Neural cell (in vitro differentiated cells): ENCODE measurements around the gene DAPK2. TPM values are rescaled to one million over a fixed set of nuclear protein-coding genes. Genes with fewer than 3 reads are reported as not detected.

Source experiments
- H2AFZ ChIP-seq: fragments of 200-600, 300-800 bp; sonication (generic), shearing (Covaris generic); 2 replicates; pipeline ENCODE4 v1.6.0; 2014; ENCODE audit warnings: low read depth, mild to moderate bottlenecking, antibody characterized with exemption, low read length, moderate library complexity
- H3F3A ChIP-seq: fragments of 200-600 bp; shearing (Covaris generic); 2 replicates; pipeline ENCODE4 v1.6.1; 2016; ENCODE audit warnings: mild to moderate bottlenecking, moderate library complexity, mixed read lengths, antibody characterized with exemption, low read length; ENCODE audit not compliant: insufficient read depth, poor library complexity, severe bottlenecking
- H3K27ac ChIP-seq: fragments of 200-600, 300-800 bp; sonication (generic), shearing (Covaris generic); 2 replicates; pipeline ENCODE4 v1.5.1; 2014; ENCODE audit warnings: mild to moderate bottlenecking, low read length, moderate library complexity
- H3K27me3 ChIP-seq: fragments of 300-800, 200-600 bp; sonication (generic), shearing (Covaris generic); 2 replicates; pipeline ENCODE4 v1.6.0; 2014; ENCODE audit warnings: mild to moderate bottlenecking, low read depth, low read length, moderate library complexity; ENCODE audit not compliant: insufficient read depth
- H3K36me3 ChIP-seq: fragments of 300-800, 200-600 bp; sonication (generic), shearing (Covaris generic); 2 replicates; pipeline ENCODE4 v1.5.1; 2014; ENCODE audit warnings: mild to moderate bottlenecking, antibody characterized with exemption, low read length, moderate library complexity; ENCODE audit not compliant: insufficient read depth
- H3K4me2 ChIP-seq: fragments of 300-800, 200-600 bp; sonication (generic), shearing (Covaris generic); 2 replicates; pipeline ENCODE4 v1.6.0; 2014; ENCODE audit warnings: mild to moderate bottlenecking, low read length
- H3K4me3 ChIP-seq: fragments of 300-800, 200-600 bp; sonication (generic), shearing (Covaris generic); 2 replicates; pipeline ENCODE4 v1.5.1; 2014; ENCODE audit warnings: mild to moderate bottlenecking, low read length, moderate library complexity
- H3K79me2 ChIP-seq: fragments of 200-600 bp; shearing (Covaris generic); replicated peaks from 2 replicates; pipeline ENCODE4 v1.6.0; 2014; ENCODE audit warnings: mild to moderate bottlenecking, low read length, moderate library complexity; ENCODE audit not compliant: insufficient read depth
- H3K9ac ChIP-seq: fragments of 300-800, 200-600 bp; sonication (generic), shearing (Covaris generic); 2 replicates; pipeline ENCODE4 v1.6.1; 2016; ENCODE audit warnings: mild to moderate bottlenecking, low read length, mixed read lengths
- H3K9me2 ChIP-seq: fragments of 200-600 bp; shearing (Covaris generic); 2 replicates; pipeline ENCODE4 v1.6.1; 2016; ENCODE audit warnings: mild to moderate bottlenecking, low read length, mixed read lengths; ENCODE audit not compliant: insufficient read depth
- H3K9me3 ChIP-seq: fragments of 200-600, 300-800 bp; sonication (generic), shearing (Covaris generic); 2 replicates; pipeline ENCODE4 v1.6.1; 2016; ENCODE audit warnings: mild to moderate bottlenecking, mixed run types, low read length, moderate library complexity, mixed read lengths
- H4K20me1 ChIP-seq: fragments of 200-600 bp; shearing (Covaris generic); 2 replicates; pipeline ENCODE4 v1.6.1; 2016; ENCODE audit warnings: mild to moderate bottlenecking, mixed run types; ENCODE audit not compliant: insufficient read depth
- EP300 ChIP-seq: fragments of 450-650 bp; conservative IDR thresholded peaks from 2 replicates; pipeline ENCODE4 v1.6.1; 2014; ENCODE audit warnings: antibody characterized with exemption, mild to moderate bottlenecking, moderate library complexity; ENCODE audit not compliant: poor library complexity, severe bottlenecking
- EZH2 ChIP-seq: fragments of 200-600, 300-800 bp; shearing (Covaris generic), sonication (generic); IDR thresholded peaks from 2 replicates; pipeline ENCODE4 v1.6.1; 2014; ENCODE audit warnings: antibody characterized with exemption, low read length, borderline replicate concordance, mild to moderate bottlenecking; ENCODE audit not compliant: insufficient read depth, poor library complexity, severe bottlenecking
- MXI1 ChIP-seq: fragments of 450-650 bp; conservative IDR thresholded peaks from 2 replicates; pipeline ENCODE4 v1.6.1; 2014; ENCODE audit warnings: antibody characterized with exemption, mild to moderate bottlenecking; ENCODE audit not compliant: poor library complexity, severe bottlenecking
- POLR2AphosphoS5 ChIP-seq: IDR thresholded peaks from 2 replicates; pipeline ENCODE4 v1.6.1; 2012
- RAD21 ChIP-seq: fragments of 450-650 bp; conservative IDR thresholded peaks from 2 replicates; pipeline ENCODE4 v1.6.1; 2014; ENCODE audit warnings: antibody characterized with exemption, mild to moderate bottlenecking, moderate library complexity
- SMC3 ChIP-seq: fragments of 450-650 bp; conservative IDR thresholded peaks from 2 replicates; pipeline ENCODE4 v1.6.1; 2014; ENCODE audit warnings: antibody characterized with exemption, mild to moderate bottlenecking, moderate library complexity; ENCODE audit not compliant: poor library complexity
- TAF1 ChIP-seq: IDR thresholded peaks from 2 replicates; pipeline ENCODE4 v1.6.1; 2012; ENCODE audit warnings: low read depth
- polyA plus RNA-seq: library from polyadenylated mRNA; depleted of rRNA; stranded (reverse); fragments of >200 nt; gene quantifications from 2 replicates; pipeline ENCODE4 v1.2.3, GENCODE V29; 2014
- TF ChIP-seq, protein P1 (sequence below): fragments of 450-650 bp; IDR thresholded peaks from 2 replicates; pipeline ENCODE4 v1.5.1; 2014; ENCODE audit warnings: antibody characterized with exemption, mild to moderate bottlenecking, moderate library complexity; ENCODE audit not compliant: poor library complexity, severe bottlenecking
- TF ChIP-seq, protein P2 (sequence below): IDR thresholded peaks from 2 replicates; pipeline ENCODE4 v1.6.1; 2012; ENCODE audit warnings: borderline replicate concordance

DAPK2 gene
- polyA plus RNA-seq, 1 donor from 2014 or later: 0.78 TPM

DNA sequence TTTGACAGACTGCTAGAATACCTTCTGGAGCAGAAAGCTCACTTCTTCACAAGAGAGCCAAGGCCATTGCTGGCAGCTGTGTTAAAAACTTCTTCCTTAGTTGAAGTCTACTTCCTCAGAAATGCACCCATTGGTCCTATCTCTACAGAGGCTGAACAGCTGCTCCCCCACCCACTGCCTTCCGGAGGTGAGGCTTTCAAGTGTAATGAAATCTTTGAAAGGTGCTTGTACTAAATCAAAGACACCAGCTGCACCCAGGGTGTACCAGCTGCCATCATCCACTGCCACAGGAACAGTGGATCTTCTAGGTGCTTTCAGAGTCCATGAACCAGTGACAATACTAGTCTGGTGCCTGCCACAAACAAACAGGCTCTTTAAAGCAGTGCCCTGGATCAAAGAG is 186.1 kb downstream of the DAPK2 start:
- Histone ChIP-seq H3K36me3 (no peaks in the 10 kb centered on the region), H3K9ac (no peak overlapping the region), H3K9me2 (no peaks in the 10 kb centered on the region), H2AFZ (no peak overlapping the region), H3K79me2 (no peaks in the 10 kb centered on the region), H3K27me3 (no peaks in the 10 kb centered on the region), H3K4me2 (no peak overlapping the region), H3K9me3 (no peaks in the 10 kb centered on the region), H3K4me3 (no peak overlapping the region), H4K20me1 (no peaks in the 10 kb centered on the region), H3K27ac (no peak overlapping the region), H3F3A (no peaks in the 10 kb centered on the region)
- no peak for TF ChIP-seq POLR2AphosphoS5
- TF ChIP-seq TAF1: no peak
- TF ChIP-seq EZH2: no peak
- TF ChIP-seq, protein P1, sequence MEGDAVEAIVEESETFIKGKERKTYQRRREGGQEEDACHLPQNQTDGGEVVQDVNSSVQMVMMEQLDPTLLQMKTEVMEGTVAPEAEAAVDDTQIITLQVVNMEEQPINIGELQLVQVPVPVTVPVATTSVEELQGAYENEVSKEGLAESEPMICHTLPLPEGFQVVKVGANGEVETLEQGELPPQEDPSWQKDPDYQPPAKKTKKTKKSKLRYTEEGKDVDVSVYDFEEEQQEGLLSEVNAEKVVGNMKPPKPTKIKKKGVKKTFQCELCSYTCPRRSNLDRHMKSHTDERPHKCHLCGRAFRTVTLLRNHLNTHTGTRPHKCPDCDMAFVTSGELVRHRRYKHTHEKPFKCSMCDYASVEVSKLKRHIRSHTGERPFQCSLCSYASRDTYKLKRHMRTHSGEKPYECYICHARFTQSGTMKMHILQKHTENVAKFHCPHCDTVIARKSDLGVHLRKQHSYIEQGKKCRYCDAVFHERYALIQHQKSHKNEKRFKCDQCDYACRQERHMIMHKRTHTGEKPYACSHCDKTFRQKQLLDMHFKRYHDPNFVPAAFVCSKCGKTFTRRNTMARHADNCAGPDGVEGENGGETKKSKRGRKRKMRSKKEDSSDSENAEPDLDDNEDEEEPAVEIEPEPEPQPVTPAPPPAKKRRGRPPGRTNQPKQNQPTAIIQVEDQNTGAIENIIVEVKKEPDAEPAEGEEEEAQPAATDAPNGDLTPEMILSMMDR: no peak
- no peak for TF ChIP-seq EP300
- no peak for TF ChIP-seq SMC3
- TF ChIP-seq, protein P2, sequence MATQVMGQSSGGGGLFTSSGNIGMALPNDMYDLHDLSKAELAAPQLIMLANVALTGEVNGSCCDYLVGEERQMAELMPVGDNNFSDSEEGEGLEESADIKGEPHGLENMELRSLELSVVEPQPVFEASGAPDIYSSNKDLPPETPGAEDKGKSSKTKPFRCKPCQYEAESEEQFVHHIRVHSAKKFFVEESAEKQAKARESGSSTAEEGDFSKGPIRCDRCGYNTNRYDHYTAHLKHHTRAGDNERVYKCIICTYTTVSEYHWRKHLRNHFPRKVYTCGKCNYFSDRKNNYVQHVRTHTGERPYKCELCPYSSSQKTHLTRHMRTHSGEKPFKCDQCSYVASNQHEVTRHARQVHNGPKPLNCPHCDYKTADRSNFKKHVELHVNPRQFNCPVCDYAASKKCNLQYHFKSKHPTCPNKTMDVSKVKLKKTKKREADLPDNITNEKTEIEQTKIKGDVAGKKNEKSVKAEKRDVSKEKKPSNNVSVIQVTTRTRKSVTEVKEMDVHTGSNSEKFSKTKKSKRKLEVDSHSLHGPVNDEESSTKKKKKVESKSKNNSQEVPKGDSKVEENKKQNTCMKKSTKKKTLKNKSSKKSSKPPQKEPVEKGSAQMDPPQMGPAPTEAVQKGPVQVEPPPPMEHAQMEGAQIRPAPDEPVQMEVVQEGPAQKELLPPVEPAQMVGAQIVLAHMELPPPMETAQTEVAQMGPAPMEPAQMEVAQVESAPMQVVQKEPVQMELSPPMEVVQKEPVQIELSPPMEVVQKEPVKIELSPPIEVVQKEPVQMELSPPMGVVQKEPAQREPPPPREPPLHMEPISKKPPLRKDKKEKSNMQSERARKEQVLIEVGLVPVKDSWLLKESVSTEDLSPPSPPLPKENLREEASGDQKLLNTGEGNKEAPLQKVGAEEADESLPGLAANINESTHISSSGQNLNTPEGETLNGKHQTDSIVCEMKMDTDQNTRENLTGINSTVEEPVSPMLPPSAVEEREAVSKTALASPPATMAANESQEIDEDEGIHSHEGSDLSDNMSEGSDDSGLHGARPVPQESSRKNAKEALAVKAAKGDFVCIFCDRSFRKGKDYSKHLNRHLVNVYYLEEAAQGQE: no peak
- no peak for TF ChIP-seq RAD21
- no peak for TF ChIP-seq MXI1

DNA sequence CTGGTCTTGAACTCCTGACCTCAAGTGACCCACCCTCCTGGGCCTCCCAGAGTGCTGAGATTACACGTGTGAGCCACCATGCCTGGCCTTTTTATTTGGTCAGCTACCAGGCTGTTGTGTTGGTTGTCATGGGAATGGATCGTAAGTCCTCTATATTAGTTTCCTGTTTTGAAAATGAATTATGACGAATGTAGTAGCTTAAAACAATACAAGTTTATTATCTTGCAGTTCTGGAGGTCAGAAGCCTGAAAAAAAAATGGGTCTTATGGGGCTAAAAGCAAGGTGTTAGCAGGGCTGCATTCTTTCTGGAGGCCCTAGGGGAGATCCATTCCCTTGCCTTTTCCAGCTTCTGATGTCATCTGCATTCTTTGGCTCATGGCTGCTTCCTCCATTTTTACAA is 187.4 kb downstream of the DAPK2 start:
- no peaks in the 10 kb centered on the region for H3K79me2 ChIP-seq
- H3K36me3 ChIP-seq: no peaks in the 10 kb centered on the region
- no peaks in the 10 kb centered on the region for H3F3A ChIP-seq
- H4K20me1 ChIP-seq: no peaks in the 10 kb centered on the region
- no peaks in the 10 kb centered on the region for H3K27me3 ChIP-seq
- no peak overlapping the region for H3K27ac ChIP-seq
- no peaks in the 10 kb centered on the region for H3K9me3 ChIP-seq
- no peak overlapping the region for H2AFZ ChIP-seq
- TF ChIP-seq TAF1 (no peak), SMC3 (no peak), RAD21 (no peak)
- no peak overlapping the region for H3K4me3 ChIP-seq
- H3K9me2 ChIP-seq: no peaks in the 10 kb centered on the region
- H3K4me2 ChIP-seq: no peak overlapping the region
- H3K9ac ChIP-seq: no peak overlapping the region

DNA sequence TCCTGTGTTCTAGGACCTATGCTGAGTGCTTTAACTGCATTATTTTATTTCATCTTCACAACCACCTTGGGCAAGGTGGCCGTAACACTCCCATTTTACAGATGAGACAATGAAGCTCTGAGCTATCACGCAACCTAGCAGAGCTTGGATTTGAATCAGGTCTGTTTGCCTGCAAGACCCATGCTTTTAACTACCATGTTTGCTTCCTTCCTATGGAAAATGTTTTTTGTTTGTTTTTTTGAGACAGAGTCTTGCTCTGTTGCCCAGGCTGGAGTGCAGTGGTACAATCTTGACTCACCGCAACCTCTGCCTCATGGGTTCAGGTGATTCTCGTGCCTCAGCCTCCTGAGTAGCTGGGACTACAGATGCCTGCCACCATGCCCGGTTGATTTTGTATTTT is 187.8 kb downstream of the DAPK2 start:
- H3K9me2 ChIP-seq: no peaks in the 10 kb centered on the region
- no peak overlapping the region for H2AFZ ChIP-seq
- no peak overlapping the region for H3K27ac ChIP-seq
- H3K4me2 ChIP-seq: no peak overlapping the region
- H3K4me3 ChIP-seq: no peak overlapping the region
- no peaks in the 10 kb centered on the region for H3K36me3 ChIP-seq
- H3K27me3 ChIP-seq: no peaks in the 10 kb centered on the region
- H3F3A ChIP-seq: no peaks in the 10 kb centered on the region
- no peaks in the 10 kb centered on the region for H3K79me2 ChIP-seq
- TF ChIP-seq, protein P2: no peak
- no peak for TF ChIP-seq EP300
- no peak for TF ChIP-seq TAF1
- TF ChIP-seq, protein P1: no peak
- no peak for TF ChIP-seq SMC3
- no peak for TF ChIP-seq EZH2
- no peak for TF ChIP-seq MXI1
- H3K9ac ChIP-seq: no peak overlapping the region
- H4K20me1 ChIP-seq: no peaks in the 10 kb centered on the region
- H3K9me3 ChIP-seq: no peaks in the 10 kb centered on the region
